SKM-1 treated with dmso at 0.1 percent for 144 hours (cell line): ENCODE measurements around the gene LINGO3.

Experiments
- DNase-seq: peaks from one replicate; lab custom pipeline; 2025; ENCODE audit not compliant: unreplicated experiment; lab: John Stamatoyannopoulos, UW

The LINGO3 gene

DNA sequence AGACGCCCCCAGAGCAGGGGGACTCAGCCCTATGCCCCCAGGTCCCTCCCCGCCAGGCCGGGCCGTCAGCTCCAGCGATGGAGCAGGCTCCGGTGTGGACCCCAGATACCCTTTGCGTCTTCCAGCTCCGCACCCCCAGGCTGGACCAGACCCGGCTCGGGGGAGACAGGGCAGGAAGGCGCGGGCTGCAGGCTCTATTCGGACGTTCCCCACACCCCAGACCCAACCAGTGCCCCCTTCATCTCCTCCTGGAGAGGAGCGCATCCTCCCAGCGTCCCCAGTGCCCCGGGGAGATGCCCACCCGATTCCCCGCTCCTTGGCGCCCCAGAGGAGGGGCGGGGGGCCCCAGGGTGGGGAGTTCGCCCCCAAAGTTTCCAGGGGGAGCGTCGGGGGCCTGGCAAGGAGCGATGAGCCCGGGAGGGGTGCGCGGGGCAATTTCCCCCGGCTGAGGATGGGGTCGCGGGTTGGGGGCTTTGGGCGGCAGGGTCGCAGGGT lies 389 bp downstream of the LINGO3 start:
- DNase-seq = no peak

DNA sequence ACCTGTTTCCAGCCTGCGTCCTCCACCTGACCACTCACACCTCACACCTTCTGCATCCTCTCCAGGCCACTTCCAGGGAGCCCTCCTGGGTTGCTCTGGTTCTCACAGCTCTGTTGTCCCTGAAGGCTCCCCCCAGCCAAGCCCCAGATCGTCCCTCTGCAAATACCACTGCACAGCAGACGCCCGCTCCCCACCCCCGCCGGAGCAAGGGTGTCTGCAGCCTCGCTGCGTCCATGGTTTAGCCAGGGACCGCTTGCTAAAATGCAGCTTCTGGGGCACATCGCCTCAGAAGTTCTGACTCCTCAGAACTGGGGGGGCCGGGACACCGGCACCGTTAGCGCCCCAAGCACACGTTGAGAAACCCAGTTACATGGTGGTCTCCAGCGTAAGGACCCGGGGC lies 983 bp downstream of the LINGO3 start:
- no peak for DNase-seq

DNA sequence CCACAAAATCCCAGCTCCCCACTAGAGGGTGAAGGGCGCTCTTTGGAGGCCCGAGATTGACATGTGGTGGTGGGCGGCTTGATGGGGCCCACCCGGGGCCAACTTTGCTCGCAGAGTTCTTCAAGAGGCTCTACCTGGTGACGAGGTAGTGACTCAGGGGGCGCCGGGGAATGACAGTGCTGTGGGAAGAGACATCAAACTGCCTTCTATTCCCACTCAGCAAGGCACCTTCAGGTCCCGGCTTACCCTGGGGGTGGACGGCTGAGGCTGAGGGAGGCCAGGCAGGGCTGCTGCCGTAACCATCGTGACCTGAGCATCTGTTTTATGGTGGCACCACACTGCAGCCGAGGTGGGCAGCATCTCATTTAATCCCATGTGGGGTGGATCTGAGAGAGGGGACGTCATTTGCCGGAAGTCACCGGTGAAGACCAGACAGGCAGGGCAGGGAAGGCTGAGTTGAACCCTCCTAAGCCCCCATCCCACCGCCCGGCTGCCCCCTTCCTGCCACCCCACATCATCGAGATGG lies 1.6 kb downstream of the LINGO3 start:
- no peak for DNase-seq

DNA sequence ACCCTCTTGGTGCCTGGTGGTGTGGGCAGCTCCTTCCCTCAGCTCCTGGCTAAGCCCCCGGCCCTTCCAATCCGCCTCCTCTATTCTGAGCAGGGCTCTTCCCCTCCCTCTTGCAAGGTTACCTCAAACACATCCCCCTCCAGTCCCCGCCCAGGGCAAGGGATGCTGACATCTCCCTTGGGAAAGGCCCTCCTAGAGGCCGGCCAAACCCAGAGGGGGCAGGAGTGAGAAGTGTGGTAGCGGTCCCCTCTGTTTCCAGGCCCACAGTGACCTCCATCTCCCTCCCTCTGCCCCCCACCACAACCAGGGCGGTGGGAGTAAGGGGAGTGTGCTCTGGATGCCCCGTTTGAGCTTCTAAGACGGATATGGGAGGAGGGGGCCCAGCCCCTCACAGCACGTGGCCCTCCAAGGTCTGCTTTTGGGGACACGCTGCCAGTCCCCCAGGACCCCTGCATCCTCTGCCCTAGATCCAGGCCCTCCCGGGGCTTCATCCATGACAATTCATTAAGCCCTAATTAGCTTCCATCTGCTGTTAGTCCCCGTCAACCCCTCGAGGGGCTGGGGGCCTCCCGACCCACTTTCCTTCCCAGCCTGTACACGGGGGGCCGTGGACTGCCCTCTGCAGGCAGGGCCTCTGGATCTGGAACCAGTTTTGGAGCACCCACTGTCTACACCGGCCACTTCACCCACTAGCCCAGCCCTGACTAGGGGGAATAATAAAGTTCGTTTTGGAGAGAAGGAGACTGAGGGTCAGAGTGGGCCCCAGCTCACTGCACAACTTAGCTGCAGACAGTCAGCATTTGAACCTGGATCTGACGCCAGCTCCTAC lies 2.3 kb downstream of the LINGO3 start:
- DNase-seq = no peak

DNA sequence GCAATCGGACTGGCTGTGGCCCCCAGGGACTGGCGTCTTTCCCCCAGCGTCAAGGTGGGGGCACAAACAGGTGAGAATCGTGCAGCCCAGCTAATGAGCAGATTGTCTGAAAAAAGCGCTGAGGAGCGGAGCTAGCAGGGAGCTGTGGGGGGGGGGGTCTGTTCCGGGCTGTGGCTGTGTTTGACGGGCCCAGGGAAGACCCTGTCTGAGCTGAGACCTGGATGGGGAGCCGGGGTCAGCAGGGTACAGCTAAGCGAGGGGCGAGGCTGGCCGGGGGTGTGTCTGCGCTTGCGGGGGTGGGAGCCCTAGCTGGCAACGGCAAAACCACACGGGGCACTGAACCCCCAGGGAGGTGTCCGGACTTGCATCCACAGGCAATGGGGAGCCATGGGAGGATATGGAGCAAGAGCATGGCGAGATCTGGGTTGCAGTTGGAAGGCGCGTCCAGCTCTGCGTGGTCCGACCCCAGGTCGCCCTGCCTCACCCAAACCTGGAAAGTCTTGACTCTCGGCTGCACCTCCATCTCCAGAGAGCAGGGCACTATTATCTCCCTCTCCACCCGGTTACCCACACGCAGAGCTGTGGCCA lies 4.6 kb downstream of the LINGO3 start:
- no peak for DNase-seq

DNA sequence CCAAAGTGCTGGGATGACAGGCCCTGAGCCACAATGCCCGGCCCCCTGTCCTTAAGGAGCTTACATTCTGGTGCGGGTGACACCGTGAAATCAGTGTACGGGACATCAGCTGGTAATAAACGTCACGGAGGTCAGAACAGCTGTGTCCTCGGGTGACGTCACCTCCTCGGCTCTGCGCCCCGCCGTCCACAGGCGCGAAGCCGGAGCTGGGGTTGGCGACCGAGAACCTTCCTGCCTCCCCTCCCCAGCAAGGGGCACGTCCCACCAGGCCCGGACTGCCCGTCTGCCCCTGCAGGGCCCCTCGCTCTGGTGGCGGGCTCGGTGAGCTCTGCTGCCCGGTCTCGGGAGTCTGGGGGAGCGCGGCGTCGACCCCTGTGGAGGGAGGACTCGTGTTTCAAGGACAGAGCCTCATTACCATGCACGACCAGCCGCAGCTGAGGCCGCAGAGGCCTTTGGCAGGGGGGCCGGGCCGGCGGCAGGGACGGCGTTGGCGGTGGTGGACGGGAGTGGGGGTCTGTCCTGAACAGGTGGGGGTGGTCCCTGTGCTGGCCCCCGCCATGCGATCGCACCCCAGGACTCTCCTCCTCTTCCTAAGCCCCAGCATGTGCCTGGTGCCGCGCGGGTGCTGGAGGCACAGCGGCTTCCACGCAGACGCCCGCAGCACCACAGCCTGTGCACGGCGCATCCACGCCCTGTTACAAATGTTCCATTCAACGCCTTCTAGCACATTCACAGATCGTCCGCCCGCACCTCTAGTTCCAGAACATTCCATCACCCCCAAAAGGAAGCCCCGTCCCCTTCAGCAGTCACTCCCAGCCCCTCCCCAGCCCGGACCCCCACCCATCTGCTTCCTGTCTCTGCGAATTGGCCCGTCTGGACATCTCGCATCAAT lies 5.4 kb downstream of the LINGO3 start:
- no peak for DNase-seq

DNA sequence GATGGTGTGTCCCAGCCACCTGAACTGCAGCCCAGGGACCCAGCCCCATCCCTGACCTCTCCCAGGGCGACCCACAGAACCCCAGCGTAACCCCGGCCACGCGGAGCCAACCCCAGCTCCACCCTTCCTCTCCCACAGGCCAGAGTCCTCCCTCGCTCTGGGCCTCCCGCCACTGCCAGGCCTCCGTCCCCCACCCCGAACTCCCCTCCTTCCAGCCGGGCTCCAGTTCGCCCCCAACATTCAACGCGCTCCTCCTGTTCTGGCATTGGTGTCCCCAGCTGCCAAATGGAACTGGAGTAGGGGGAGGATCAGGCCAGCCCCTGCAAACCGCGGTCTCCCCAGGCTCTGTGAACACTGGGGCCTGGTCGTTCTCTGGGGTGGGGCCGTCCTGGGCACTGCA lies 7.4 kb downstream of the LINGO3 start:
- DNase-seq = no peak

DNA sequence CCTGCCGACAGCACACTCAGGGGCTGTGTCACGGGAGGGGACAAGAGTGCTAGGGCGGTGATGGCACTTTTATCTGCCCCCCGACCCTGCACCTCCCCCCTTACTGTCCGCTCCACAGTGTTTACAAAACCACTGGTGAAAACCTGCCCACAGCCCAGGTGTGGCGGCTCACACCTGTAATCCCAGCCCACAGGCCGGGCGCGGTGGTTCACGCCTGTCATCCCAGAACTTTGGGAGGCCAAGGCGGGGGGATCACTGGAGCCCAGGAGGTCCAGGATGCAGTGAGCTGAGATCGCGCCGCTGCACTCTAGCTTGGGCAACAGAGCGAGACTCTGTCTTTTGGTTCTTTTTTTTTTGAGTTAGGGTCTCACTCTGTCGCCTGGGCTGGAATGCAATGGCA lies 11.8 kb downstream of the LINGO3 start:
- DNase-seq = no peak

DNA sequence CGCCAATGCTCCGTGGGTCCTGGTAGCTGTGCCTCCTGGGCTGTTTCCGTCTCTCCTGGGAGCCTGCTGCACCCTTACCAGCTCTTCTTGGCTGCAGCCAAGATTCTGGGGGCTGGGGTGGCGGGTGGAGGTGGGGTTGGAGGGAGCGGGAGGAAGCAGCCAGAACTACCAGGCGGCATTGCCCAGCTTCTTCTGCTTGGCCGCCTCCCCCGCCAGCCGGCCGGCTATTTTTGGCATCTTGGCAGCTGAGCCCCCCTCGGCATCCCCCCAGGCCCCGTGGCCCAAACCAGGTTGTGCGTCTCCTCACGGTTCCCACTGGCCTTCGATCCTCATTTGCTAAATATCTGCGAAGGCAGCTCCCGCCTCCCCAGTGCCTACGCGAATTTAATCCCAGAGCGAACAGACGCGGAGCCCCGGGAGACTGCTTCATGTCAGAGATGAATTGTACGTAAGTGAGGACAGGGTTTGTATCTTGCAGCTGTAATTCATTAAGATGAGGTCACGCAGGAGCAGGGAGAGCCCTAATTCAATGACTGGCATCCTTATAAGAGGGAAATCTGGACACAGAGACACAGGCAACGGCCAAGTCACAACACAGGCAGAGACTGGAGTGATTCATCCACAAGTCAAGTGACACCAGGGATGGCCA lies 13.1 kb downstream of the LINGO3 start:
- DNase-seq = no peak

DNA sequence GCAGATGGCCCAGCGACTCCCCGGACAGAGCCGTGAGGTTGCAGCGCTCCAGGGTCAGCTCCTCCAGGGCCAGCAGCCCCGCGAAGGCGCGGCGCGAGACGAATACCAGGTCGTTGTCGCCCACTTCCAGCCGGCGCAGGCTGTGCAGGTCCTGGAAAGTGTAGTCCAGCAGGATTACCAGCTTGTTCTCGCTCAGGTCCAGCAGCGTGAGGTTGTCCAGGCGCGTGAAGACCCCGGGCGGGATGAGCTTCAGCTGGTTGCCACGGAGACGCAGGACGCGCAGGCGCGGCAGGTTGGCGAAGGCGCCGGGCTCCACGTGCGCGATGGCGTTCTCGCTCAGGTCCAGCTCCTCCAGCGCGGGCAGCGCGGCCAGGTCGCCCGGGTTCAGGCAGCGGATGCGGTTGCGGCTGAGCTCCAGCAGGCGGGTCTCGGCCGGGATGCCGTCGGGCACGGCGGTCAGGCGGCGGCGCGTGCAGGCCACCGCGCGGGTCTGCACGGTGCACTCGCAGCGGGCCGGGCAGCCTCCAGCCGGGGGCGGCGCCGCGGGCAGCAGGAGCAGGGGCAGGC lies 16.7 kb downstream of the LINGO3 start:
- DNase-seq = no peak

DNA sequence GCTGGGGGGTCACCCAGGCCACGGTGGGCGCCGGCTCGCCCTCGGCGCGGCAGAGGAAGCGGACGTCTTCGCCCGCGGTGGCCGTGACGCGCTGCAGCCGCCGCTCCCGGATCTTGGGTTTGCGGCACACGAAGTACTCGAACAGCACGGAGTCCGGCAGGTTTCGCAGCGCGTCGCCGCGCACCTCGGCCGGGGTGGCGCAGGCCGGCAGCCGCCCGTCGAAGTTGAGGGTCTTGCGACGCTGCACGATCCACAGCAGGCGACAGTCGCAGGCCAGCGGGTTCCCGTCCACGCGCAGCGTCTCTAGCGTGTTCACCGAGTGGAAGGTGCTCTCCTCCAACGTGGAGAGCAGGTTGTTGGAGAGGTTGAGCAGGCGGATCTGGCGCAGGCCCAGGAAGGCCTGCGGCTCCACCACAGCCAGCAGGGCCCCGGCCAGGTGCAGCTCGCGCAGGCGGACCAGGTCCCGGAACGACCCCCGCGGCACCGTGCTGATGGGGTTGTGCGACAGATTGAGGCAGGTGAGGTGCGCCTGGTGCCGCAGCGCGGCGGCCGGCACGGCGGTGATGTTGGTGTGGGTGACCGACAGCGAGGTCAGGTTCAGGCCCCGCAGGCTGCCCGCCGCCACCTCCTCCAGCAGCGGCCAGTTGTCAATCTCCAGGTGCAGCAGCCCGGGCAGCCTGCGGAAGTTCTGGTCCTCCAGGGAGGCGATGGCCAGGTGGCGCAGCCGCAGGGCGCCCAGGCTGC lies 17.3 kb downstream of the LINGO3 start:
- DNase-seq = no peak

DNA sequence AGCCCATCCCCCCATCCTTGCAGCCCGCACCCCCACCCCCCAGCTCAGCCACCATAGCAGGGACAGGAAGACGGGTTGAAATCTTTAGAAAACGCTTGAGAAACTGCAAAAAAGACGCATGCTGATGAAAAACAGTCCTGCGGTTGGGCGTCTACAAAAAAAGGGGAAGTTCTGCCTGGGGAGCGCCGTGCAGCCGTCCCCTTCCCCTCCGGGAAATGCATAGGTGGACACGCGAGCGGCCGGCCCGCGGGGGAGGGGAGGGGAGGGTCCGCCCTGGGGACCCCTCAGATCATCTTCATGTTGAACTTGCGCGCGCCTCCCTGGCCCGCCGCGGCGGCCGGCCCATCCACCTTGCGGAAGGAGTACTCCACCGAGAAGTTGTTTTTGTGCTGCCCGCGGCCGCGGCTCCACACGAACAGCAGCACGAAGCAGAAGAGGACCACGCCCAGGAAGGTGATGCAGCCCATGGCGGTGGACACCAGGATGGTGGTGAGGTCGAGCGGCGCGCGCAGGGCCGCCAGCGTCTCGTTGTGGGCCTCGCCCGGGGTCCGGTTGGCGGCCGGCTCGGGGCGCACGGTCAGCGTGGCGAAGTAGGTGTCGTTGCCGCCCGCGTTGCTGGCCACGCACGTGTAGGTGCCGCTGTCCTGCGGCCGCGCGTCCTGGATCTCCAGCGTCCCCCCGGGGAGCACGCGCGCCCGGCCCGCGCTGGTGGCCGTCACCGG lies 18.1 kb downstream of the LINGO3 start:
- DNase-seq = peak; percentile 97

DNA sequence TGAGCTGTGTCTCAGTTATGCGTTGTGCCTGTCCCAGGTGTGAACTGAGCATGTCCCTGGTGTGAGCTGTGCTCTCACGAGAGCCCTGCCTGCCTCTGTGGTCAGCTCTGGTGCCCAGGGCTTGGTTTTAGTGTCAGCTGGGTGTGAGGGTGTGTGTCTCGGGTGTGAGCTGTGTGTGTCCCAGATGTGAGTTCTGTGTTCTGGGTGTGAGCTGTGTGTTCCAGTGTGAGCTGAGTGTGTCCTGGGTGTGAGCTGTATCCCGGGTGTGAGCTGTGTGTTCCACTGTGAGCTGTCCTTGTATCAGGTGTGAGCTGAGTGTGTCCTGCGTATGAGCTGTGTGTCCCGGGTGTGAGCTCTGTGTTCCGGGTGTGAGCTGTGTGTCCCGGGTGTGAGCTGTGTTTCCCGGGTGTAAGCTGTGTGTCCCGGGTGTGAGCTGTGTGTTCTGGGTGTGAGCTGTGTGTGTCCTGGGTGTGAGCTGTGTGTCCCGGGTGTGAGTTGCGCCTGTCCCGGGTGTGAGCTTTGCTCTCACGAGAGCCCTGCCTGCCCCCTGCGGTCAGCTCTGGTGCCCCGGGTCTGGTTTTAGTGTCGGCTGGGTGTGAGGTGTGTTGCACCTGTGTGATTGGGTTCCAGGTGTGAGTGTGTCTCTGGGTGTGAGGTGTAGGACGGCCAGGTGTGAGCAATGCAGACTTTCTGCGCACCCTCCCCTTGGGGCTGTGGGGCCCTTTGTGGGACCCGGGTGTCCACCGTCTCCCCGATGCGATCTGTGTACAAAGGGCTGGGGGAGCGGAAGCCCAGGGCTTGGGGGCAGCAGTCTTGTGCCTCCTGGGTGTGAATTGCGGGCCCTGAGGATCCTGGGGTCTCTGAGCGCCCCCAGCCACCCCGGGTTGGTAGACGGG lies 18.9 kb downstream of the LINGO3 start:
- DNase-seq = no peak

DNA sequence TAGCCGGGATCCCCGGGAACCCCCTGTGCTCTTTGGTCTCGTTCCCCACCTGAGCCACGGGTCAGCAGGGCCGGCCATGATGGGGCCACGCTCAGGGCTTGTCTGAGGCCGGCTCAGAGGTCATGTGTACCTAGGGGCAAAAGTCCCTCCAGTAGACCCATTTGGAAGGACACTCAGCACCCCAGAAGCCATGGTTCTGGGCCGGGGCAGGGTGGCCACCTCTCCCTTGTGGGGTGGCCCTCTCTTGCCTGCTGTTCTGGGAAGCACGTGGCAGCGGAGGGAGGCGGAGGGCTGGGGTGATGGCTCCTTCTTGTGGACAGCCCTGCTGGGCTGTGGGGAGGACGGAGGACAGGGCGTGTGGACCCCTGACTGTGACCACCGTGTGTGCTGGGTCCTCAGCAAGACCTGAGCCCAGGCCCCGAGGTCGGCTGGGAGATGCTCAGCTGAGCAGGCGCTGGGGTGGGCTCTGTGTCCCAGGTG lies 19.6 kb downstream of the LINGO3 start:
- DNase-seq = peak; percentile 99

DNA sequence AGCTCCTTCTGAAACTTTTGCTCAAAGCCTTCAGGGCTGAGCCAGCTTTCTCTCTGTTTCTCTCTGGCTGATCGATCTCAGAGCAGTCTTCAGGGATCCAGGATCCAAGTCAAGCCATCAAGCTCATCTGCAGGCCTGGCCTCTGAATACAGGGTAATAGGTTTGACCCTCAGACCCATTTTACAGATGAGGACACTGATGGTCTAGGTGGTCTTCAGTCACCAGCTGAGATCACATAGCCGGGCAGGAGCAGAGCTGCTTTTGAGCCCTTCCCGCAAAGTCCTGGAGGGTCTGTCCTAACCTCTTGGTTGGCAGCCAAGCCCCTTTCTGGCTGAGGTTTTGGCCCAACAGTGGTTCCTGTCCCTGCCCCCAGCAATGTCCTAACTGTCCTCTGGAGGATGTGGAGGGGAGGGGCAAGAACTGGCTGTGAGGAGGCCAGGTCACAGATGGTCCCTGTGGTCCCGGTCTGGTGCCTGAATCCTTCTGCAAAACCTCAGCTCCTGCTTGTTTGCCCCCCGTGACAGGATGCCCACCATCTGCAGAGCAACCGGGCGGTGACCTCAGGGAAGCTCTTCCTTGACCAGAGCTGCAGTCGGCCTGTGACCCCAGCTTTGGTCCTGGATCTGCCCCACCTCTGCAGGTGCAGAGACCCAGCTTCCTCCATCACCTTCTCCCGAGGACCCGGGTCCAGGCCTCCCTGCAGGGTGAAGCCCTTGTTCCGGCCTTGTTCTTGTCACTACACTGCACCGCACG lies 20.2 kb downstream of the LINGO3 start:
- DNase-seq = peak; percentile 21

DNA sequence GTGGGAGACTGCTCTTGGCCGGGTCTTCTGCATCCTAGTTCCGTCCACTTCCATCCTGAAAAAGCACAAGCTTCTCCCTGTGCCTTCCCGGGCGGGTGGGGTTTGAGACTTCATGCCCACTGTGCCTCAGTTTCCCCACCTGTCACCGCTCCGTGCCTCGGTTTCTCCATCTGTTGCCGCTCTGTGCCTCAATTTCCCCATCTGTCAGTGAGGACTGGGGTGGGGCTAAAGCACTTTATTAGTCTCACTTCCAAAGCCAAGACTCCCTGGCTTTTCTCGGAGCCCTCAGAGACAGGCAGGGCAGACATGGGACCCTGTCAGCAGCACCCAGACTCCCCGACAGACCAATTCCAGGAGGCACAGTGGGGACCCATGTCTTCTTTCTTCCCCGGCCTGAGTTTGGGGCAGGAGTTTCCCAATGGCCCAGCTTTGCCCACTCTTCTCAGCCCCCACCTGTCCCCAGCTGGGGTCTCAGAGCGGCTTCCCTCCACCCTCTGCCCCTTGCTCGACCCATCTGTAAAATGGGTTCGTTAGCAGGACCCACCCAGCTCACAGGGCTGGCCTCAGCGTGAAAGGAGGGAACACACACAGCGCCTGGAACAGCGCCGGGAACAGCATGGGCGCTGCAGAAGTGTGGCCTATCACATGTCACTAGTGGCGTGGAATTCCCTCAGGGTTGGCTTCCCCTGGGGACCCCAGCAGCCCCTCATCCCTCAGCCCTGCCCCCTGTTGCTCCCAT lies 21.4 kb downstream of the LINGO3 start:
- DNase-seq = no peak
